SIG-M5 (cell line): Measurements from ENCODE around the gene C8A.

Experiments
- DNase-seq: peaks from one replicate; lab custom pipeline; 2025; lab: John Stamatoyannopoulos, UW

C8A gene

GRCh38 chr1:56894014-56894413, 39.4 kb downstream of the C8A start:
- no peak for DNase-seq

GRCh38 chr1:56897150-56898004, 42.8 kb downstream of the C8A start:
- no peak for DNase-seq

GRCh38 chr1:56898005-56898373, 43.4 kb downstream of the C8A start:
- DNase-seq: no peak

- DNase-seq: no peak
Observed at GRCh38 chr1:56898879-56899278, 44.3 kb downstream of the C8A start.

GRCh38 chr1:56901716-56902115, 47.1 kb downstream of the C8A start:
- no peak for DNase-seq

- DNase-seq: no peak
Observed at GRCh38 chr1:56903778-56904177, 49.2 kb downstream of the C8A start.

GRCh38 chr1:56904663-56905397, 50.2 kb downstream of the C8A start:
- DNase-seq: no peak

GRCh38 chr1:56905667-56906066, 51.1 kb downstream of the C8A start:
- no peak for DNase-seq

GRCh38 chr1:56908619-56909221, 54.1 kb downstream of the C8A start:
- DNase-seq: no peak

- no peak for DNase-seq
Observed at GRCh38 chr1:56910441-56910985, 55.9 kb downstream of the C8A start.

- no peak for DNase-seq
Observed at GRCh38 chr1:56911098-56911938, 56.7 kb downstream of the C8A start.

- DNase-seq: no peak
Observed at GRCh38 chr1:56912325-56912724, 57.7 kb downstream of the C8A start.

GRCh38 chr1:56915960-56916359, 61.4 kb downstream of the C8A start:
- no peak for DNase-seq

GRCh38 chr1:56916630-56917029, 62.0 kb downstream of the C8A start:
- DNase-seq: no peak

- no peak for DNase-seq
Observed at GRCh38 chr1:56917356-56917755, 62.8 kb downstream of the C8A start.

- DNase-seq: no peak
Observed at GRCh38 chr1:56920591-56921001, 66.0 kb downstream of the C8A start.

- DNase-seq: no peak
Observed at GRCh38 chr1:56921479-56921878, 66.9 kb downstream of the C8A start.

GRCh38 chr1:56922070-56922469, 67.5 kb downstream of the C8A start:
- DNase-seq: no peak

GRCh38 chr1:56922507-56922906, 67.9 kb downstream of the C8A start:
- DNase-seq: no peak

- no peak for DNase-seq
Observed at GRCh38 chr1:56923201-56923600, 68.6 kb downstream of the C8A start.

- no peak for DNase-seq
Observed at GRCh38 chr1:56924116-56924515, 69.5 kb downstream of the C8A start.

GRCh38 chr1:56925193-56925592, 70.6 kb downstream of the C8A start:
- no peak for DNase-seq
